Measurements from ENCODE around the gene POLR1E.
A peak's percentile ranks its signal among the peaks of the same experiment; 100 is the strongest.
"Not testable (repeated sequence)": the region's sequence is repeated elsewhere in the genome, so short reads cannot be mapped to it uniquely, and the experiment has no call there.

The POLR1E gene

DNA sequence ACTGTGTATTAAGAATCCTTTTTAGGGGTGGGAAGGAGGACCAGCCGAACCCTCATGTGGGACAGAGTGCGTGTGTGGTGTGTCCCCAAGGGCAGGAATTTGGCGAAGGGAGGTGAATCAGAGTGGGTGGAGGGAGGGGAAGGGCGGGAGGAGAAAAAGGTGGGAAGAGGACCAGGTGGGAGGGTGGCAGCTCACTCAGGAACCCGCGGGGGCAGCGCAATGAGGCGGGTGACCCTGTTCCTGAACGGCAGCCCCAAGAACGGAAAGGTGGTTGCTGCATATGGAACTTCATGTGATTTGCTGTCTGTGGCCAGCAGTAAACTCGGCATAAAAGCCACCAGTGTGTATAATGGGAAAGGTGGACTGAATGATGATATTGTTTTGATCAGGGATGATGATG, 8.8 kb upstream of the POLR1E start:
- DNase-seq (no peak), ATAC-seq (ENCODE audit: insufficient read depth, low read depth) (no peak)
- Histone ChIP-seq H3K36me3 (ENCODE audit: insufficient read depth, low read length) (no peaks in the 10 kb centered on the region), H3K4me3 (ENCODE audit: low read depth in 1 of 2, low read length in 2 of 2) (no peak overlapping the region), H3K27me3 (ENCODE audit: insufficient read depth, low read length, poor library complexity) (no peaks in the 10 kb centered on the region), H3K9ac (ENCODE audit: low read depth, low read length) (no peak overlapping the region), H3K4me2 (ENCODE audit: insufficient read depth, low read length) (no peak overlapping the region), H3K79me2 (ENCODE audit: insufficient read depth, low read length) (no peaks in the 10 kb centered on the region), H2AFZ (ENCODE audit: low read depth, low read length) (no peak overlapping the region), H3K4me1 (ENCODE audit: insufficient read depth, low read length) (no peaks in the 10 kb centered on the region), H4K20me1 (ENCODE audit: insufficient read depth, low read length) (no peaks in the 10 kb centered on the region), H3K9me3 (ENCODE audit: insufficient read depth, low read length, severe bottlenecking) (peaks cover 9% of the 10 kb centered on the region), H3K27ac (ENCODE audit: low read length) (no peak overlapping the region)
- no peak for TF ChIP-seq EZH2 (IDR thresholded peaks at IDR 0.05; ENCODE audit: borderline replicate concordance, low read depth, low read length, severe bottlenecking)
- TF ChIP-seq, protein P1, sequence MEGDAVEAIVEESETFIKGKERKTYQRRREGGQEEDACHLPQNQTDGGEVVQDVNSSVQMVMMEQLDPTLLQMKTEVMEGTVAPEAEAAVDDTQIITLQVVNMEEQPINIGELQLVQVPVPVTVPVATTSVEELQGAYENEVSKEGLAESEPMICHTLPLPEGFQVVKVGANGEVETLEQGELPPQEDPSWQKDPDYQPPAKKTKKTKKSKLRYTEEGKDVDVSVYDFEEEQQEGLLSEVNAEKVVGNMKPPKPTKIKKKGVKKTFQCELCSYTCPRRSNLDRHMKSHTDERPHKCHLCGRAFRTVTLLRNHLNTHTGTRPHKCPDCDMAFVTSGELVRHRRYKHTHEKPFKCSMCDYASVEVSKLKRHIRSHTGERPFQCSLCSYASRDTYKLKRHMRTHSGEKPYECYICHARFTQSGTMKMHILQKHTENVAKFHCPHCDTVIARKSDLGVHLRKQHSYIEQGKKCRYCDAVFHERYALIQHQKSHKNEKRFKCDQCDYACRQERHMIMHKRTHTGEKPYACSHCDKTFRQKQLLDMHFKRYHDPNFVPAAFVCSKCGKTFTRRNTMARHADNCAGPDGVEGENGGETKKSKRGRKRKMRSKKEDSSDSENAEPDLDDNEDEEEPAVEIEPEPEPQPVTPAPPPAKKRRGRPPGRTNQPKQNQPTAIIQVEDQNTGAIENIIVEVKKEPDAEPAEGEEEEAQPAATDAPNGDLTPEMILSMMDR (IDR thresholded peaks at IDR 0.05; ENCODE audit: borderline replicate concordance, extremely low read depth, low read length, poor library complexity, severe bottlenecking) = no peak

DNA sequence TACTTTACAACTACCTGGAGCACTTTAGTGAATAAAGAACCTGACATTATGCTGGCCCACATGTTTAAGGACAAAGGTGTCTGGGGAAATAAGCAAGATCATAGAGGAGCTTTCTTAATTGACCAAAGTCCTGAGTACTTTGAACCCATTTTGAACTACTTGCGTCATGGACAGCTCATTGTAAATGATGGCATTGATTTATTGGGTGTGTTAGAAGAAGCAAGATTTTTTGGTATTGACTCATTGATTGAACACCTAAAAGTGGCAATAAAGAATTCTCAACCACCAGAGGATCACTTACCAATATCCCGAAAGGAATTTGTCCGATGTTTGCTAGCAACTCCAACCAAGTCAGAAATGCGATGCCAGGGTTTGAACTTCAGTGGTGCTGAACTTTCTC, 8.3 kb upstream of the POLR1E start:
- not testable (repeated sequence) for H3K9me3 ChIP-seq (ENCODE audit: insufficient read depth, low read length, severe bottlenecking); H3K27ac ChIP-seq (ENCODE audit: low read length); H3K9ac ChIP-seq (ENCODE audit: low read depth, low read length); H3K36me3 ChIP-seq (ENCODE audit: insufficient read depth, low read length); H2AFZ ChIP-seq (ENCODE audit: low read depth, low read length); H3K4me1 ChIP-seq (ENCODE audit: insufficient read depth, low read length); H3K4me3 ChIP-seq (ENCODE audit: low read depth in 1 of 2, low read length in 2 of 2); H4K20me1 ChIP-seq (ENCODE audit: insufficient read depth, low read length); ATAC-seq (ENCODE audit: insufficient read depth, low read depth); H3K27me3 ChIP-seq (ENCODE audit: insufficient read depth, low read length, poor library complexity); H3K79me2 ChIP-seq (ENCODE audit: insufficient read depth, low read length); DNase-seq; H3K4me2 ChIP-seq (ENCODE audit: insufficient read depth, low read length)

DNA sequence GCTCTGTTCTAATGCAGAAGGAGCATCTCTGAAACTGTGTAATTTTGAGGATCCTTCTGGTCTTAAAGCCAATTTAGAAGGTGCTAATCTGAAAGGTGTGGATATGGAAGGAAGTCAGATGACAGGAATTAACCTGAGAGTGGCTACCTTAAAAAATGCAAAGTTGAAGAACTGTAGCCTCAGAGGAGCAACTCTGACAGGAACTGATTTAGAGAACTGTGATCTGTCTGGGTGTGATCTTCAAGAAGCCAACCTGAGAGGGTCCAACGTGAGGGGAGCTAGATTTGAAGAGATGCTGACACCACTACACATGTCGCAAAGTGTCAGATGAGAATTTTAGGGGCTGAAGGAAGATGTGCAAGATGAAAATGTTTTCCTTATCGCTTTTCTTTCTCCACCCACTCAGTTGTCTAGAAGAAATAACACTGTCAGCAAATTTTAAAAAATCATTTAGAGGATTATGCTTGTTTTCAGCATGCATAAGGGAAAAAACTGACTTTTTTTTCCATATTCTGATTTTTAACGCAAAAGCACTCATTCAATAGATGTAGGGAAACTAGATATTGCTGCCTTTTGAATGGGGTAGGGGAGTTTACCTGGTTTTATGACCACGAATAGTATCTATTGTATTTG, 7.6 kb upstream of the POLR1E start:
- not testable (repeated sequence) for H3K4me2 ChIP-seq (ENCODE audit: insufficient read depth, low read length); H3K4me1 ChIP-seq (ENCODE audit: insufficient read depth, low read length); H4K20me1 ChIP-seq (ENCODE audit: insufficient read depth, low read length); DNase-seq; H3K36me3 ChIP-seq (ENCODE audit: insufficient read depth, low read length); H3K9me3 ChIP-seq (ENCODE audit: insufficient read depth, low read length, severe bottlenecking); H2AFZ ChIP-seq (ENCODE audit: low read depth, low read length); ATAC-seq (ENCODE audit: insufficient read depth, low read depth); H3K9ac ChIP-seq (ENCODE audit: low read depth, low read length); H3K27me3 ChIP-seq (ENCODE audit: insufficient read depth, low read length, poor library complexity); H3K4me3 ChIP-seq (ENCODE audit: low read depth in 1 of 2, low read length in 2 of 2); H3K79me2 ChIP-seq (ENCODE audit: insufficient read depth, low read length); H3K27ac ChIP-seq (ENCODE audit: low read length)

DNA sequence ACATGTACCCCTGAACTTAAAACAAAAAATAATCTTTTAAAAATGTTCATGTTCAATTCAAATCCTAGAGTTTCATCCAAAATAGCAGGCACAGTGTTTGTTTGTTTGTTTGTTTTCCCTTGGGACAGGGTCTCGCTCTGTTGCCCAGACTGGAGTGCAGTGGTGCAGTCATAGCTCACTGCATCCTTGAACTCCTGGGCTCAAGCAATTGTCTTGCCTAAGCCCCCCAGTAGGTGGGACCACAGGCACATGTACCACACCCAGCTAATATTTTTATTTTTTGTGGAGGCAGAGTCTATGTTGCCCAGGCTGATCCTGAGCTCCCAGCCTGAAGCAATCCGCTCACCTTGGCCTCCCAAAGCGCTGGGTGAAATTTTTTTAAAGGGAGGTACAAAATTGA, 5.0 kb upstream of the POLR1E start:
- Histone ChIP-seq H3K79me2 (ENCODE audit: insufficient read depth, low read length) (no peaks in the 10 kb centered on the region), H3K4me3 (ENCODE audit: low read depth in 1 of 2, low read length in 2 of 2) (no peak overlapping the region), H3K36me3 (ENCODE audit: insufficient read depth, low read length) (no peaks in the 10 kb centered on the region), H3K9ac (ENCODE audit: low read depth, low read length) (no peak overlapping the region), H3K9me3 (ENCODE audit: insufficient read depth, low read length, severe bottlenecking) (no peaks in the 10 kb centered on the region), H3K27me3 (ENCODE audit: insufficient read depth, low read length, poor library complexity) (no peaks in the 10 kb centered on the region), H3K4me1 (ENCODE audit: insufficient read depth, low read length) (peaks cover 8% of the 10 kb centered on the region), H3K4me2 (ENCODE audit: insufficient read depth, low read length) (no peak overlapping the region), H3K27ac (ENCODE audit: low read length) (no peak overlapping the region), H2AFZ (ENCODE audit: low read depth, low read length) (no peak overlapping the region), H4K20me1 (ENCODE audit: insufficient read depth, low read length) (no peaks in the 10 kb centered on the region)
- no peak for ATAC-seq (ENCODE audit: insufficient read depth, low read depth)
- no peak for DNase-seq
- no peak for TF ChIP-seq EZH2 (IDR thresholded peaks at IDR 0.05; ENCODE audit: borderline replicate concordance, low read depth, low read length, severe bottlenecking)
- TF ChIP-seq, protein P1 (IDR thresholded peaks at IDR 0.05; ENCODE audit: borderline replicate concordance, extremely low read depth, low read length, poor library complexity, severe bottlenecking) = peak; percentile 11

Measured in DND-41 (cell line).